ENCODE measurements around the gene MAGI2. TPM values are rescaled to one million over a fixed set of nuclear protein-coding genes. Genes with fewer than 3 reads are reported as not detected.

Gene MAGI2
- total RNA-seq, 2 donors from 2014 or later = 18.3 to 31.8 TPM

DNA sequence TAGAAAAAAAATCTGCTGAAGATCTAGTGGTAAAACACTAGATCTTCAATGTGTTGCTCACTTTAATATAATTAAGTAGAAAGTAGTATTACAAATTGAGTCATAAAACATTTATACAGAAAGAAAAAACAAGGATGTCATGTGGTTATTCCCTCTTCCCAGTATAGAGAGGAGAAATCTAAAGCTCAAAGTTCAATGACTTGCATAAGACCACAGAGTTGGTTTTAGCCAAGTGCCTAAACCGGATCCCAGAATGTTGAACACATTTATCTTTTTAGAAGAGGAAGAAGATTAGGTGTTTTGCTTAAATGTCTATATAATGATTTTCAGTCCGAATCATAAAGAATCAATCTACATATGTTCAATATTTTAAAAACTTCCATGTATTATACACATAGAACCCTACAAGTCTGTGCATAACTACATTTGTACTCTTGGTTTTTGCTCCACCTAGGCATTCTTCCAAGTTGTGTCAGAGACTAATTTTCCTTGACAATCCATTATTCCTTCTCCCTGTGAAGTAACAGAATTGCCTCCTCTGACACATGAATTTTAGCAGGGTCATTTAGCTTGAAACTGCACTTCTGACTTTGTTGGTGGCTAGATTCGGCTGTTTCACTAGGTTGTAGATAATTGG is 389.2 kb downstream of the MAGI2 start:
- Histone ChIP-seq H3K27me3 (replicated peaks; ENCODE audit: insufficient read depth) (no peaks in the 10 kb centered on the region), H3K4me1 (ENCODE audit: control insufficient read depth in 1 of 2, low read depth in 2 of 2) (no peaks in the 10 kb centered on the region), H3K36me3 (no peaks in the 10 kb centered on the region), H3K9me3 (no peaks in the 10 kb centered on the region), H3K27ac (no peak overlapping the region), H3K4me3 (no peak overlapping the region)
- TF ChIP-seq CTCF (IDR thresholded peaks at IDR 0.05) = no peak
- ATAC-seq (ENCODE audit: insufficient number of reproducible peaks, low FRiP score, low read depth) (no peak), DNase-seq (ENCODE audit: low spot score) (no peak)

DNA sequence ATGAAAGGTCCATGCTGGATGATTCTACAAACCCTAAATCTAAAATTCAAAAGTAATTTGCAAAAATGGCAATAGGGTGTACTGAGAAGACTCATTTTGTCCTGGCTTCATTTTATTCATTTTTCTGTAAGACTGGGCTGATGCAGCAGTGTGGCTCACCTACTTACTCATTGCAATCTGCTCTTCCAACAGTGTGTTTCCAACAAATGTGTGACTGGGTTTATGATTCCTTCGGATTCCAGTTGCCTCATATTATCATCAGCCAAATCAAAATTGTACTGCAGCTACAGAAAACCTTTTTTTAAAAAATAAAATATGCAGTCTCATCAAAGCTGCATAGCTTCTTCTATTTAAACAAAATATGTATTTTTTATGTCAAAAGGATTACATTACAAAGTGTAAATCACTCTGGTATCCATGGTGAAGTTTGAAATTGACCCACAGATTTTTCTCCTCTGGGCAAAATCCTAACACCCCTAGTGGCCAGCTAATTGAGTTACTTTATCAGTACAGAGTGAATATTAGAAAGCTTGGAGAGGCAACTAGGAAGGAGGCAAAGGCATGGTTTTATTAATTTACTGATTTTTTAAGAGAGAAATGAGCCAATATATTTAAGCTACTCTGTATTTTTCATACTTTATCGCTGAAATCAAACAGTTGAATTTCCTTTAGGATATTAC is 390.3 kb downstream of the MAGI2 start:
- H3K36me3 ChIP-seq = no peaks in the 10 kb centered on the region
- no peaks in the 10 kb centered on the region for H3K27me3 ChIP-seq (replicated peaks; ENCODE audit: insufficient read depth)
- H3K4me1 ChIP-seq (ENCODE audit: control insufficient read depth in 1 of 2, low read depth in 2 of 2) = no peaks in the 10 kb centered on the region
- ATAC-seq (ENCODE audit: insufficient number of reproducible peaks, low FRiP score, low read depth) (no peak), DNase-seq (ENCODE audit: low spot score) (no peak)
- TF ChIP-seq CTCF (IDR thresholded peaks at IDR 0.05) = no peak
- no peak overlapping the region for H3K4me3 ChIP-seq
- no peaks in the 10 kb centered on the region for H3K9me3 ChIP-seq
- no peak overlapping the region for H3K27ac ChIP-seq

- TF ChIP-seq CTCF (IDR thresholded peaks at IDR 0.05) = no peak
- H3K36me3 ChIP-seq = no peaks in the 10 kb centered on the region
Observed at GRCh38 chr7:79060498-79060897, 393.0 kb downstream of the MAGI2 start.

GRCh38 chr7:79055722-79056415 is 397.6 kb downstream of the MAGI2 start:
- no peaks in the 10 kb centered on the region for H3K36me3 ChIP-seq
- ATAC-seq (ENCODE audit: insufficient number of reproducible peaks, low FRiP score, low read depth) = no peak
- H3K4me1 ChIP-seq (ENCODE audit: control insufficient read depth in 1 of 2, low read depth in 2 of 2) = no peaks in the 10 kb centered on the region
- no peaks in the 10 kb centered on the region for H3K9me3 ChIP-seq
- no peak for TF ChIP-seq CTCF (IDR thresholded peaks at IDR 0.05)
- H3K4me3 ChIP-seq = no peak overlapping the region
- no peaks in the 10 kb centered on the region for H3K27me3 ChIP-seq (replicated peaks; ENCODE audit: insufficient read depth)
- no peak overlapping the region for H3K27ac ChIP-seq
- DNase-seq (ENCODE audit: low spot score) = no peak

More at GRCh38 chr7:79060498-79060897, 393.0 kb downstream of the MAGI2 start:
- Histone ChIP-seq H3K27ac (no peak overlapping the region), H3K27me3 (replicated peaks; ENCODE audit: insufficient read depth) (no peaks in the 10 kb centered on the region), H3K9me3 (no peaks in the 10 kb centered on the region), H3K4me1 (ENCODE audit: control insufficient read depth in 1 of 2, low read depth in 2 of 2) (no peaks in the 10 kb centered on the region), H3K4me3 (no peak overlapping the region)
- DNase-seq (ENCODE audit: low spot score) (no peak), ATAC-seq (ENCODE audit: insufficient number of reproducible peaks, low FRiP score, low read depth) (no peak)

DNA sequence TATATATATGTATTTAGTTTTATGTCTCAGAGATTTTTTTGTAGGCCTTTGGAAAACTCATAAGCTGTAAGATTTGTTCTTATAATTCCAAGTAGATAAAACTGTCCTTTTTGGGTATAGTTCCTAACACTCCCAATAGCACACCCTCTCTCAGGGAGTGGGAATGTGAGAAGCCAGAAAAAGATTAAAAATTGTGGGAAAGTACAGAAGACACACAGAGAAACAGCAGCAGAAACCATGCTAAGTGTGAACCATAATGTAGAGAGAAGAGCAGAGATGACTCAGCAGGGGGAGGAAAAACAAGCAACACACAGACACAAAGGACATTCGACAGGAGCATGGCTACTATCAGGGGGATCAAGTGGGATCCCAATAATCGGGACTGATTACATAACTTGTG is 401.6 kb downstream of the MAGI2 start:
- no peaks in the 10 kb centered on the region for H3K36me3 ChIP-seq

More for the DNA sequence above, 401.6 kb downstream of the MAGI2 start:
- H3K4me3 ChIP-seq = no peak overlapping the region
- no peaks in the 10 kb centered on the region for H3K9me3 ChIP-seq
- no peaks in the 10 kb centered on the region for H3K27me3 ChIP-seq (replicated peaks; ENCODE audit: insufficient read depth)
- DNase-seq (ENCODE audit: low spot score) = no peak
- no peaks in the 10 kb centered on the region for H3K4me1 ChIP-seq (ENCODE audit: control insufficient read depth in 1 of 2, low read depth in 2 of 2)
- no peak for ATAC-seq (ENCODE audit: insufficient number of reproducible peaks, low FRiP score, low read depth)
- no peak for TF ChIP-seq CTCF (IDR thresholded peaks at IDR 0.05)
- no peak overlapping the region for H3K27ac ChIP-seq
